Prostate gland (tissue), 2 donors: Measurements from ENCODE around the gene OSBPL8. TPM values are rescaled to one million over a fixed set of nuclear protein-coding genes. Genes with fewer than 3 reads are reported as not detected.

Source experiments
- DNase-seq: peaks from one replicate; pipeline ENCODE4 v3.0.0-alpha.2; 2019; ENCODE audit warnings: low spot score
- H3K27ac ChIP-seq, 2 donors: fragments of 200-600 bp; sonication (generic); 2 replicates each; pipeline ENCODE4 v1.5.1; 2017 to 2019
- H3K27me3 ChIP-seq: fragments of 200-600 bp; sonication (generic); replicated peaks from 2 replicates; pipeline ENCODE4 v1.5.1; 2019; ENCODE audit not compliant: insufficient read depth
- H3K36me3 ChIP-seq, 2 donors: fragments of 200-600 bp; sonication (generic); 1 replicate in 1 of 2; 2 replicates in 1 of 2; pipeline versions ENCODE4 v1.5.1 to v1.8.1; 2017 to 2019
- H3K4me1 ChIP-seq: fragments of 200-600 bp; sonication (generic); replicated peaks from 2 replicates; pipeline ENCODE4 v1.5.1; 2019
- H3K4me3 ChIP-seq, 2 donors: fragments of 200-600 bp; sonication (generic); 2 replicates each; pipeline ENCODE4 v1.5.1; 2017 to 2019
- H3K9me3 ChIP-seq: fragments of 200-600 bp; sonication (generic); 2 replicates; pipeline ENCODE4 v1.5.1; 2017
- POLR2A ChIP-seq: fragments of 450-650 bp; IDR thresholded peaks from one replicate; pipeline ENCODE4 v1.6.1; 2016; ENCODE audit warnings: antibody characterized with exemption, mild to moderate bottlenecking
- POLR2AphosphoS5 ChIP-seq: sonication (generic); formaldehyde crosslinking; IDR thresholded peaks from one replicate; pipeline ENCODE4 v1.6.1; 2017; ENCODE audit warnings: antibody characterized with exemption
- WGBS: methylation state at CpG from one replicate; pipeline ENCODE4 v1.1.5; 2018; 5-methylcytosine and 5-hydroxymethylcytosine counted together
- intact Hi-C: fragments of 100-400 bp; cut with DNase I; formaldehyde crosslinking; loops from one replicate; pipeline ENCODE4 v1.14.2; 2022
- total RNA-seq, 2 donors: library from RNA; depleted of rRNA; stranded (reverse); fragments of >200 nt; gene quantifications; one replicate each; pipeline ENCODE4 v1.1.0, GENCODE V29; 2016
- TF ChIP-seq, protein P1 (sequence below), 4 experiments: fragments of 200-600 bp in 2 of 4; fragments of 450-650 bp in 2 of 4; sonication (generic) in 2 of 4; IDR thresholded peaks; 1 replicate in 3 of 4; 2 replicates in 1 of 4; pipeline ENCODE4 v1.5.1; 2016 to 2019; ENCODE audit warnings: antibody characterized with exemption in 4 of 4, mild to moderate bottlenecking in 2 of 4, moderate library complexity in 2 of 4

Gene OSBPL8
- total RNA-seq, 2 donors from 2014 or later: 50.6 to 54.2 TPM

DNA sequence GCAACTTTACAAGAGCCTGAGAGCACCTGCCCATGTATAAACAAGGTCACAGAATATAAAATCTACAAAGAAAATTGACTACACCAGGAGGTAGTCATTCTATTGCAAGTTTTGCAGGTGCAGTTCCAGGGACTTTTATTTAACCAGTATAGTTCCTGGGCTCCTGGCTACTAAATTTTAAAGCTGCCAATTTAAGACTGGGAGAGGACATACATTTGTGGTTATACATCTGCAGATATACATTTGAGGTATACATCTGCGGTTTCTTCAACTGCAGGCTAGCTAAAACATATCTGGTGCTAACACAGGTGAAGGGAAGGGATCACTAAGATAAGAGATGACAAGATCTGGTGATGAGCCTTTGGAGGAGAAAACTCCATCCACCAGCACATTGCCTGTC lies 241.6 kb downstream of the OSBPL8 start:
- intact Hi-C loops: no loop called here
- H3K27ac ChIP-seq: no peak overlapping the region
- H3K27me3 ChIP-seq: no peaks in the 10 kb centered on the region
- 83% methylated on average over 1 of the region's 1 CpG for WGBS
- no peak for DNase-seq
- no peaks in the 10 kb centered on the region for H3K36me3 ChIP-seq
- no peak for TF ChIP-seq POLR2A
- no peaks in the 10 kb centered on the region for H3K4me1 ChIP-seq
- H3K9me3 ChIP-seq: no peaks in the 10 kb centered on the region
- H3K4me3 ChIP-seq: no peak overlapping the region

DNA sequence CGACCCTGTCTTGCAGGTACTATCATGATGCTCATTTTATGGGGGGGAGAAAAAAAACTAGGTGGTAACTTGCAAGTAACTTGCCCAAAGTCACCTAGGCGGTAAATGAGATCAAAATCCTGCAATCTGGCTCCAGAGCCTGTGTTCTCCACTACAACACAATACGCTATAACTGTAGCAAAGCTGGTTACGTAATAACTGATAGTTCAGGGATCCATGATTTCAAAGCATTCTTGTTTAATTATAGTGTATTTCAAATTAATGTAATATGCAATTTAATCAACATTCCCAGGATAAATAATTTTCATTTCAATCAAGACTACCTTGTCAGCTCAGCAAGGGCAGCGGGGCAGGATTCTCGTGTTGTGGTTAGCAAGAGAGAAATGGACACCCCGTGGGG lies 243.1 kb downstream of the OSBPL8 start:
- Histone ChIP-seq H3K36me3 (no peaks in the 10 kb centered on the region), H3K9me3 (no peaks in the 10 kb centered on the region), H3K27ac (no peak overlapping the region), H3K27me3 (no peaks in the 10 kb centered on the region), H3K4me1 (no peaks in the 10 kb centered on the region), H3K4me3 (no peak overlapping the region)
- WGBS: 84% methylated on average over 7 of the region's 7 CpGs
- intact Hi-C loops: no loop called here
- no peak for DNase-seq
- TF ChIP-seq, protein P1, sequence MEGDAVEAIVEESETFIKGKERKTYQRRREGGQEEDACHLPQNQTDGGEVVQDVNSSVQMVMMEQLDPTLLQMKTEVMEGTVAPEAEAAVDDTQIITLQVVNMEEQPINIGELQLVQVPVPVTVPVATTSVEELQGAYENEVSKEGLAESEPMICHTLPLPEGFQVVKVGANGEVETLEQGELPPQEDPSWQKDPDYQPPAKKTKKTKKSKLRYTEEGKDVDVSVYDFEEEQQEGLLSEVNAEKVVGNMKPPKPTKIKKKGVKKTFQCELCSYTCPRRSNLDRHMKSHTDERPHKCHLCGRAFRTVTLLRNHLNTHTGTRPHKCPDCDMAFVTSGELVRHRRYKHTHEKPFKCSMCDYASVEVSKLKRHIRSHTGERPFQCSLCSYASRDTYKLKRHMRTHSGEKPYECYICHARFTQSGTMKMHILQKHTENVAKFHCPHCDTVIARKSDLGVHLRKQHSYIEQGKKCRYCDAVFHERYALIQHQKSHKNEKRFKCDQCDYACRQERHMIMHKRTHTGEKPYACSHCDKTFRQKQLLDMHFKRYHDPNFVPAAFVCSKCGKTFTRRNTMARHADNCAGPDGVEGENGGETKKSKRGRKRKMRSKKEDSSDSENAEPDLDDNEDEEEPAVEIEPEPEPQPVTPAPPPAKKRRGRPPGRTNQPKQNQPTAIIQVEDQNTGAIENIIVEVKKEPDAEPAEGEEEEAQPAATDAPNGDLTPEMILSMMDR (IDR thresholded peaks at IDR 0.05): no peak
- TF ChIP-seq POLR2AphosphoS5: no peak
- TF ChIP-seq POLR2A: no peak

DNA sequence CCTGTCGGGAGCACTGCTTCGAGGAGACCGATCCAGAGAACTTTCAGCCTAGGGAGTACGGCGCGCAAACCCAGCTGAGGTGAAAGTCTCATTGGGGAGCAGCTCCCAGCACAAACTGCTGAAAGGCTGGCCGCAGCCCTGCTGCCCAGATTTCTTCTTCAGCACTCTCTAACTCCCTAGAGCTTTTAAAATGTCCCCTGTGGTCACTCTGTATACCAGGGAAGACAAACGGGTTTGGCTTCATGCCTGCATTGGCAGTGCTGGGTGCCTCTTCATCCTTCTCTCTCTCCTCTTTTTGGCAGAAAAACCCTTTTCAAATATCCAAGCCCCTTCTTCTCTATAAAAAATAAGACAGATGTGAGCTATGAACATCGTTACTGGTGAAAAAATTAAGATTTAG lies 246.3 kb downstream of the OSBPL8 start:
- H3K4me1 ChIP-seq: no peaks in the 10 kb centered on the region
- intact Hi-C loops: no loop called here
- no peaks in the 10 kb centered on the region for H3K27me3 ChIP-seq
- no peak overlapping the region for H3K4me3 ChIP-seq
- DNase-seq: no peak
- WGBS: 65% methylated on average over 9 of the region's 9 CpGs
- no peak for TF ChIP-seq POLR2A
- TF ChIP-seq, protein P1 (IDR thresholded peaks at IDR 0.05): no peak
- TF ChIP-seq POLR2AphosphoS5: no peak
- H3K27ac ChIP-seq: no peak overlapping the region
- H3K9me3 ChIP-seq: no peaks in the 10 kb centered on the region
- H3K36me3 ChIP-seq: no peaks in the 10 kb centered on the region

DNA sequence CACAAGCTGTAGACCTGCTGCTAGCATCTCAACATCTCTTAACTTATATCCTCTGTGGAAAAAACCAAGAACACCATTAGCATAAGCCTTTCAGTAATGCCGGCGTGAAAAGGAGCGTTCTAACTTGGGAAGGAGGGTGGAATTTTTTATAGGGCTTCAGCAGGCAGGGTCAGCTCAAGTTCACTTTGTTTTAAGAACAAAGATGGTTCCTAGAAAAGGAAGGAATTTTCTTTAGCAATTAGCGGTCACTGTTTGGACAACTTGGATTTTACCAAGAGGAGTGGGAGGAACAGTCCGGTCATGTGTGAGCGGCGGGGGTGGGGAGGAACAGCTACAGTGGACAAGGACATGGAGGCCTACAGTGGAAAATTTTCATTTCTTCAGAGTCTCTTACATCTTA lies 247.3 kb downstream of the OSBPL8 start:
- no peaks in the 10 kb centered on the region for H3K4me1 ChIP-seq
- no peak for DNase-seq
- intact Hi-C loops: no loop called here
- H3K36me3 ChIP-seq: no peaks in the 10 kb centered on the region
- H3K4me3 ChIP-seq: no peak overlapping the region
- no peak for TF ChIP-seq POLR2AphosphoS5
- no peak for TF ChIP-seq POLR2A
- TF ChIP-seq, protein P1 (IDR thresholded peaks at IDR 0.05): no peak
- no peaks in the 10 kb centered on the region for H3K9me3 ChIP-seq
- H3K27me3 ChIP-seq: no peaks in the 10 kb centered on the region
- H3K27ac ChIP-seq: peak overlapping the region in 1 of 2 donors; percentile 11
- WGBS: 37% methylated on average over 7 of the region's 7 CpGs

DNA sequence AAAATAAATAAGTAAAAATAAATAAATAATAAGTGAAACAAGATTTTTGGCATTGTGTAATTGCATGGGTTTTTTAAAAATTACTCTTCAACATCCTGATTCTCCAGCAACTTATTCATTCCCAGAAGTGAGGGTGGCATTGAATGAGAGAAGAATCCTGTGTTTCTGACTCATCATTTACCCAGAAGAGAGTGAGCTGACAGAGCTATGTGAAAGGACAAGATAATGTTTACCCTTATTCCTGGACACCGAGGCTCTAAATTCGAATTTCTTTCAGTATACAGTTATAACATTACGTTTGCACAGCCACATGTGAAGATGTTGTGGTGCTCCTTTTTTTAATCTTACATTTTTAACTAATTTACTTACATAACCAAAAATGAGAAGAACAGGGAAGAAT lies 247.8 kb downstream of the OSBPL8 start:
- no peaks in the 10 kb centered on the region for H3K4me1 ChIP-seq
- no peak overlapping the region for H3K4me3 ChIP-seq
- no peaks in the 10 kb centered on the region for H3K9me3 ChIP-seq
- WGBS: 57% methylated on average over 3 of the region's 3 CpGs
- peak overlapping the region in 1 of 2 donors; percentile 11 for H3K27ac ChIP-seq
- no peaks in the 10 kb centered on the region for H3K27me3 ChIP-seq
- no peak for TF ChIP-seq POLR2AphosphoS5
- TF ChIP-seq, protein P1 (IDR thresholded peaks at IDR 0.05): no peak
- TF ChIP-seq POLR2A: no peak
- intact Hi-C loops: no loop called here
- no peak for DNase-seq
- H3K36me3 ChIP-seq: no peaks in the 10 kb centered on the region
